Adipocyte (in vitro differentiated cells): ENCODE data around the gene KIF20B.
"Not testable (repeated sequence)": the region's sequence is repeated elsewhere in the genome, so short reads cannot be mapped to it uniquely, and the experiment has no call there.

Experiments used
- DNase-seq: peaks from one replicate; pipeline ENCODE4 v3.0.0-alpha.2; 2015; ENCODE audit warnings: low read depth
- H3K27me3 ChIP-seq: replicated peaks from 2 replicates; pipeline ENCODE4 v1.7.0; 2013; ENCODE audit warnings: mild to moderate bottlenecking, low read length, moderate library complexity; ENCODE audit not compliant: control insufficient read depth, insufficient read depth
- H3K36me3 ChIP-seq: 2 replicates; pipeline ENCODE4 v1.7.0; 2013; ENCODE audit warnings: low read length, mild to moderate bottlenecking, moderate library complexity; ENCODE audit not compliant: control insufficient read depth, insufficient read depth, severe bottlenecking
- H3K4me1 ChIP-seq: 2 replicates; pipeline ENCODE4 v1.7.0; 2013; ENCODE audit warnings: mild to moderate bottlenecking, low read length, moderate library complexity; ENCODE audit not compliant: control insufficient read depth, insufficient read depth
- H3K4me3 ChIP-seq: 2 replicates; pipeline ENCODE4 v1.7.0; 2013; ENCODE audit warnings: mild to moderate bottlenecking, low read length, moderate library complexity
- H3K9ac ChIP-seq: 2 replicates; pipeline ENCODE4 v1.7.0; 2013; ENCODE audit warnings: mild to moderate bottlenecking, low read length, moderate library complexity
- H3K9me3 ChIP-seq: 2 replicates; pipeline ENCODE4 v1.7.0; 2013; ENCODE audit warnings: mild to moderate bottlenecking, low read length, moderate library complexity; ENCODE audit not compliant: control insufficient read depth

The KIF20B gene

GRCh38 chr10:89813546-89813945 is 112.2 kb downstream of the KIF20B start:
- DNase-seq = no peak
- Histone ChIP-seq H3K27me3 (peaks cover 21% of the 10 kb centered on the region), H3K4me1 (no peaks in the 10 kb centered on the region), H3K9ac (no peak overlapping the region), H3K36me3 (no peaks in the 10 kb centered on the region), H3K9me3 (no peaks in the 10 kb centered on the region), H3K4me3 (no peak overlapping the region)

- H3K4me1 ChIP-seq = no peaks in the 10 kb centered on the region
- DNase-seq = no peak
- H3K36me3 ChIP-seq = no peaks in the 10 kb centered on the region
- H3K9ac ChIP-seq = no peak overlapping the region
- H3K4me3 ChIP-seq = no peak overlapping the region
- peaks cover 14% of the 10 kb centered on the region for H3K27me3 ChIP-seq
- H3K9me3 ChIP-seq = no peaks in the 10 kb centered on the region
Measured at GRCh38 chr10:89814278-89814677, 112.9 kb downstream of the KIF20B start.

GRCh38 chr10:89815049-89815853 is 113.9 kb downstream of the KIF20B start:
- DNase-seq = no peak
- no peaks in the 10 kb centered on the region for H3K9me3 ChIP-seq
- no peaks in the 10 kb centered on the region for H3K4me1 ChIP-seq
- H3K36me3 ChIP-seq = no peaks in the 10 kb centered on the region
- peaks cover 12% of the 10 kb centered on the region for H3K27me3 ChIP-seq
- H3K4me3 ChIP-seq = no peak overlapping the region
- no peak overlapping the region for H3K9ac ChIP-seq

DNA sequence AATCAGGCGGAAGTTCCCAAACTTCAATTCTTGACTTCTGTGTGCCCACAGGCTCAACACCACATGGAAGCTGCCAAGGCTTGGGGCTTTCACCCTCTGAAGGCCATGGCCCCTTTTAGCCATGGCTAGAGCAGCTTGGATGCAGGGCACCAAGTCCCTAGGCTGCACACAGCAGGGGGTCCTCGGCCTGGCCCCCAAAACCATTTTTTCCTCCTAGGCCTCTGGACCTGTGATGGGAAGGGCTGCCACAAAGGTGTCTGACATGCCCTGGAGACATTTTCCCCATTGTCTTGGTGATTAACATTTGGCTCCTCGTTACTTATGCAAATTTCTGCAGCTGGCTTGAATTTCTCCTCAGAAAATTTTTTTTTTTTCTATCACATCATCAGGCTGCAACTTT is 117.6 kb downstream of the KIF20B start:
- not testable (repeated sequence) for H3K9me3 ChIP-seq, H3K9ac ChIP-seq, H3K36me3 ChIP-seq, H3K4me1 ChIP-seq, DNase-seq, H3K4me3 ChIP-seq, H3K27me3 ChIP-seq
